ENCODE data around the gene YOD1.

The YOD1 gene

DNA sequence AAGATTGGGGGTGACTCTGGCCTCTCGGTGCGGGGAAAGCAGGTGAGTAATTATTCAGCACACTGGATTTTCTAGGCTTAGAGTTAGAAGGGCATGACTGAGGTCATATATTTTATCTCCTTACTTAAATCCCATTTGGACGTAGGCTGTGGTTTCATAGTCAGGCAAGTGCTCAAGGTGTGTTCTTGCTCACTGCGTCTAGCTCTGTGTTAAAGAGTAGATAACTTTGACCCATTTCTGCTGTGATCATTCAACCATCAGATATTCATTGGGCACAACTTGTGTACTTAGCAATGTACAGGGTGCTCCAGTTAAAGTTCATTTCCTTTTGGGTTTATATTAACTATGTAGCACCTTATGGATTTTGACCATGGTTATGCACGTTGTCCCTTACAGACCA lies 16.7 kb upstream of the YOD1 start:
- TF ChIP-seq, protein P1, sequence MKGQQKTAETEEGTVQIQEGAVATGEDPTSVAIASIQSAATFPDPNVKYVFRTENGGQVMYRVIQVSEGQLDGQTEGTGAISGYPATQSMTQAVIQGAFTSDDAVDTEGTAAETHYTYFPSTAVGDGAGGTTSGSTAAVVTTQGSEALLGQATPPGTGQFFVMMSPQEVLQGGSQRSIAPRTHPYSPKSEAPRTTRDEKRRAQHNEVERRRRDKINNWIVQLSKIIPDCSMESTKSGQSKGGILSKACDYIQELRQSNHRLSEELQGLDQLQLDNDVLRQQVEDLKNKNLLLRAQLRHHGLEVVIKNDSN (IDR thresholded peaks at IDR 0.05) = no peak
- TF ChIP-seq, protein P2, sequence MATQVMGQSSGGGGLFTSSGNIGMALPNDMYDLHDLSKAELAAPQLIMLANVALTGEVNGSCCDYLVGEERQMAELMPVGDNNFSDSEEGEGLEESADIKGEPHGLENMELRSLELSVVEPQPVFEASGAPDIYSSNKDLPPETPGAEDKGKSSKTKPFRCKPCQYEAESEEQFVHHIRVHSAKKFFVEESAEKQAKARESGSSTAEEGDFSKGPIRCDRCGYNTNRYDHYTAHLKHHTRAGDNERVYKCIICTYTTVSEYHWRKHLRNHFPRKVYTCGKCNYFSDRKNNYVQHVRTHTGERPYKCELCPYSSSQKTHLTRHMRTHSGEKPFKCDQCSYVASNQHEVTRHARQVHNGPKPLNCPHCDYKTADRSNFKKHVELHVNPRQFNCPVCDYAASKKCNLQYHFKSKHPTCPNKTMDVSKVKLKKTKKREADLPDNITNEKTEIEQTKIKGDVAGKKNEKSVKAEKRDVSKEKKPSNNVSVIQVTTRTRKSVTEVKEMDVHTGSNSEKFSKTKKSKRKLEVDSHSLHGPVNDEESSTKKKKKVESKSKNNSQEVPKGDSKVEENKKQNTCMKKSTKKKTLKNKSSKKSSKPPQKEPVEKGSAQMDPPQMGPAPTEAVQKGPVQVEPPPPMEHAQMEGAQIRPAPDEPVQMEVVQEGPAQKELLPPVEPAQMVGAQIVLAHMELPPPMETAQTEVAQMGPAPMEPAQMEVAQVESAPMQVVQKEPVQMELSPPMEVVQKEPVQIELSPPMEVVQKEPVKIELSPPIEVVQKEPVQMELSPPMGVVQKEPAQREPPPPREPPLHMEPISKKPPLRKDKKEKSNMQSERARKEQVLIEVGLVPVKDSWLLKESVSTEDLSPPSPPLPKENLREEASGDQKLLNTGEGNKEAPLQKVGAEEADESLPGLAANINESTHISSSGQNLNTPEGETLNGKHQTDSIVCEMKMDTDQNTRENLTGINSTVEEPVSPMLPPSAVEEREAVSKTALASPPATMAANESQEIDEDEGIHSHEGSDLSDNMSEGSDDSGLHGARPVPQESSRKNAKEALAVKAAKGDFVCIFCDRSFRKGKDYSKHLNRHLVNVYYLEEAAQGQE (IDR thresholded peaks at IDR 0.05; ENCODE audit: low read depth) = no peak
- TF ChIP-seq EGR1 (IDR thresholded peaks at IDR 0.05) = no peak
- TF ChIP-seq CEBPB (IDR thresholded peaks at IDR 0.05) = no peak

DNA sequence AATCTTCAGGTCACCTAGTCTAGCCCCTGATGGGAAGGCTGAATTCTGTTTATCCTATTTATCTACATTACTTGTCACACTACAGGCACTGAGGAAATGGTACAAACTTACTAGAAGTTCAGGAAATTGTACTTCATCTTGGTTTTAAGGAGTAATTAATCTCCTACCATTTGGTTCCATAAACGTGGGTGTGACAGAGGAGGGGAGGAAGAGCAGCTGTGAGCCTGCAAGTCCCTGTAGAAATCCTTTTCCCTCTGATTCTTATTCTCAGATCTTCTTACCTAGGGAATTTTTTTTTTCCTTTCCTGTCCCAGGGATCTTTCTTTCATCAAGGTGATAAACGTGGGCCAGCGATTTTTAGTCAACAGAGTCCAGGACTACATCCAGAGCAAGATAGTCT lies 16.2 kb upstream of the YOD1 start:
- TF ChIP-seq, protein P1 (IDR thresholded peaks at IDR 0.05) = no peak
- no peak for TF ChIP-seq NFIC (IDR thresholded peaks at IDR 0.05)
- no peak for TF ChIP-seq EP300 (IDR thresholded peaks at IDR 0.05; ENCODE audit: borderline replicate concordance)
- TF ChIP-seq TCF12 (IDR thresholded peaks at IDR 0.05; ENCODE audit: low read depth) = no peak
- no peak for TF ChIP-seq FOXM1 (IDR thresholded peaks at IDR 0.05; ENCODE audit: borderline replicate concordance, low read depth)
- no peak for TF ChIP-seq RAD21 (IDR thresholded peaks at IDR 0.05; ENCODE audit: low read depth)
- TF ChIP-seq TEAD4 (IDR thresholded peaks at IDR 0.05) = no peak
- no peak for TF ChIP-seq MAX (IDR thresholded peaks at IDR 0.05)
- no peak for TF ChIP-seq CEBPB (IDR thresholded peaks at IDR 0.05)
- no peak for TF ChIP-seq TAF1 (IDR thresholded peaks at IDR 0.05; ENCODE audit: low read depth)
- no peak for TF ChIP-seq CREB1 (IDR thresholded peaks at IDR 0.05; ENCODE audit: low read depth)
- TF ChIP-seq EGR1 (IDR thresholded peaks at IDR 0.05) = no peak
- no peak for TF ChIP-seq ZBTB7A (IDR thresholded peaks at IDR 0.05; ENCODE audit: low read depth)
- TF ChIP-seq YY1 (IDR thresholded peaks at IDR 0.05; ENCODE audit: low read depth) = no peak
- TF ChIP-seq, protein P2 (IDR thresholded peaks at IDR 0.05; ENCODE audit: low read depth) = no peak

DNA sequence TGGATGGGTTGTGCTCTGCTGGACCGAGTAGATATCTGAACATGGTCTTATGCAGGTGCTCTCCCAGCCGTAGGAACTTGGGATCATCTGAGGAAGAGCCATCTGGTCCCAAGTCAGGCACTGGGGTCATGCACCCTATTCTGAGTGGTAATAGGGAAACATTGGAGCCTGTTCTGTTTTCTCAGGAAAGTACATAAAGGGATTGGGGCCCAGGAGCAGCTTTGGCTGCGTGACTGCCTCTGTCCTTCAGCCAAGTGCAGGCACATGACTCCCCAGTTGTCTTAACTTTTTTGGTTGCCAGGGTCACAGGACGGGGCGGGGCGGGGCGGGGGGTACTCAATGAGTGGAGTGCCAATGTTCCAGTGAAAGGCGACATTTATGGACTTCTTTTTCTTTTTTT lies 13.6 kb upstream of the YOD1 start:
- TF ChIP-seq CREB1 (IDR thresholded peaks at IDR 0.05; ENCODE audit: low read depth) (no peak), YY1 (IDR thresholded peaks at IDR 0.05; ENCODE audit: low read depth) (no peak), FOXM1 (IDR thresholded peaks at IDR 0.05; ENCODE audit: borderline replicate concordance, low read depth) (no peak), EGR1 (IDR thresholded peaks at IDR 0.05) (no peak), NFIC (IDR thresholded peaks at IDR 0.05) (no peak), TEAD4 (IDR thresholded peaks at IDR 0.05) (no peak), RAD21 (IDR thresholded peaks at IDR 0.05; ENCODE audit: low read depth) (no peak), TCF12 (IDR thresholded peaks at IDR 0.05; ENCODE audit: low read depth) (no peak), TAF1 (IDR thresholded peaks at IDR 0.05; ENCODE audit: low read depth) (no peak), CEBPB (IDR thresholded peaks at IDR 0.05) (no peak), ZBTB7A (IDR thresholded peaks at IDR 0.05; ENCODE audit: low read depth) (no peak), EP300 (IDR thresholded peaks at IDR 0.05; ENCODE audit: borderline replicate concordance) (no peak), MAX (IDR thresholded peaks at IDR 0.05) (no peak)
- TF ChIP-seq, protein P2 (IDR thresholded peaks at IDR 0.05; ENCODE audit: low read depth) = no peak
- TF ChIP-seq, protein P1 (IDR thresholded peaks at IDR 0.05) = no peak

GRCh38 chr1:207063014-207063413 lies 12.0 kb upstream of the YOD1 start:
- TF ChIP-seq FOXM1 (IDR thresholded peaks at IDR 0.05; ENCODE audit: borderline replicate concordance, low read depth) = no peak
- TF ChIP-seq TCF12 (IDR thresholded peaks at IDR 0.05; ENCODE audit: low read depth) = no peak
- TF ChIP-seq NFIC (IDR thresholded peaks at IDR 0.05) = no peak
- no peak for TF ChIP-seq TEAD4 (IDR thresholded peaks at IDR 0.05)
- TF ChIP-seq CREB1 (IDR thresholded peaks at IDR 0.05; ENCODE audit: low read depth) = no peak
- TF ChIP-seq, protein P1 (IDR thresholded peaks at IDR 0.05) = no peak
- TF ChIP-seq CEBPB (IDR thresholded peaks at IDR 0.05) = no peak
- TF ChIP-seq YY1 (IDR thresholded peaks at IDR 0.05; ENCODE audit: low read depth) = no peak
- TF ChIP-seq, protein P2 (IDR thresholded peaks at IDR 0.05; ENCODE audit: low read depth) = no peak
- no peak for TF ChIP-seq ZBTB7A (IDR thresholded peaks at IDR 0.05; ENCODE audit: low read depth)
- no peak for TF ChIP-seq EGR1 (IDR thresholded peaks at IDR 0.05)
- TF ChIP-seq RAD21 (IDR thresholded peaks at IDR 0.05; ENCODE audit: low read depth) = no peak
- TF ChIP-seq MAX (IDR thresholded peaks at IDR 0.05) = no peak
- no peak for TF ChIP-seq EP300 (IDR thresholded peaks at IDR 0.05; ENCODE audit: borderline replicate concordance)
- TF ChIP-seq TAF1 (IDR thresholded peaks at IDR 0.05; ENCODE audit: low read depth) = no peak
